Esophagus squamous epithelium (tissue), 5 donors: ENCODE results near the gene P4HA2. TPM values are rescaled to one million over a fixed set of nuclear protein-coding genes. Genes with fewer than 3 reads are reported as not detected.

ENCODE experiments used
- DNase-seq: peaks from one replicate; lab custom pipeline; 2025; lab: John Stamatoyannopoulos, UW
- H3K27ac ChIP-seq, 4 donors: fragments of 200-600 bp; sonication (generic); one replicate each; pipeline ENCODE4 v1.5.1; 2016 to 2019; ENCODE audit warnings: mild to moderate bottlenecking in 1 of 4
- H3K27me3 ChIP-seq, 4 donors: fragments of 200-600 bp; sonication (generic); 1 replicate in 3 of 4; 2 replicates in 1 of 4; pipeline versions ENCODE4 v1.5.1 to v1.6.0; 2017 to 2021; ENCODE audit warnings: antibody characterized with exemption in 1 of 4
- H3K36me3 ChIP-seq, 3 donors: fragments of 200-600 bp; sonication (generic); one replicate each; pipeline ENCODE4 v1.5.1; 2016 to 2019
- H3K4me1 ChIP-seq, 3 donors: fragments of 200-600 bp; sonication (generic); one replicate each; pipeline ENCODE4 v1.5.1; 2017 to 2019
- H3K4me3 ChIP-seq, 4 donors: fragments of 200-600 bp; sonication (generic); 1 replicate in 3 of 4; 2 replicates in 1 of 4; pipeline ENCODE4 v1.5.1; 2016 to 2019; ENCODE audit warnings: mild to moderate bottlenecking in 2 of 4, moderate library complexity in 1 of 4
- H3K9me3 ChIP-seq, 3 donors: fragments of 200-600 bp; sonication (generic); one replicate each; pipeline ENCODE4 v1.5.1; 2016 to 2019
- CTCF ChIP-seq, 6 experiments: fragments of 450-650 bp in 4 of 6; fragments of 200-600 bp in 2 of 6; sonication (generic) in 2 of 6; IDR thresholded peaks; one replicate each; pipeline ENCODE4 v1.5.1; 2016 to 2019; ENCODE audit warnings: antibody characterized with exemption in 6 of 6, mild to moderate bottlenecking in 4 of 6, moderate library complexity in 4 of 6
- POLR2A ChIP-seq, 4 donors: fragments of 450-650 bp; IDR thresholded peaks; one replicate each; pipeline ENCODE4 v1.6.1; 2017; ENCODE audit warnings: antibody characterized with exemption in 4 of 4, mild to moderate bottlenecking in 4 of 4, moderate library complexity in 3 of 4
- WGBS, 2 donors: methylation state at CpG; one replicate each; pipeline ENCODE4 v1.1.5; 2018; 5-methylcytosine and 5-hydroxymethylcytosine counted together
- intact Hi-C: fragments of 100-400 bp; cut with DNase I; formaldehyde crosslinking; loops from one replicate; pipeline ENCODE4 v1.15.0; 2022
- total RNA-seq, 4 donors: library from RNA; depleted of rRNA; stranded (reverse); fragments of >200 nt; gene quantifications; one replicate each; pipeline ENCODE4 v1.1.0, GENCODE V29; 2016
- donor health status: DM: yes; HTN: yes; CAD: no.

Gene P4HA2
- total RNA-seq, 4 donors from 2014 or later, result 14.7 to 22.2 (median 16.7) TPM

- Histone ChIP-seq H3K27ac (no peak overlapping the region), H3K9me3 (no peaks in the 10 kb centered on the region), H3K4me1 (peaks cover 0 to 11% (median 3%) of the 10 kb centered on the region in 3 donors), H3K36me3 (peaks cover 0 to 93% (median 6%) of the 10 kb centered on the region in 3 donors), H3K4me3 (no peak overlapping the region), H3K27me3 (no peaks in the 10 kb centered on the region)
- intact Hi-C loops, result no loop called here
- no peak for TF ChIP-seq CTCF (IDR thresholded peaks at IDR 0.05)
- TF ChIP-seq POLR2A (IDR thresholded peaks at IDR 0.05), result no peak
- DNase-seq, result no peak
Observed at GRCh38 chr5:132206782-132207181, 20.9 kb downstream of the P4HA2 start.

GRCh38 chr5:132205385-132206125, 22.1 kb downstream of the P4HA2 start:
- Histone ChIP-seq H3K36me3 (peaks cover 0 to 93% (median 0%) of the 10 kb centered on the region in 3 donors), H3K9me3 (no peaks in the 10 kb centered on the region), H3K4me3 (no peak overlapping the region), H3K4me1 (peaks cover 0 to 11% (median 3%) of the 10 kb centered on the region in 3 donors), H3K27ac (no peak overlapping the region), H3K27me3 (no peaks in the 10 kb centered on the region)
- intact Hi-C loops, result no loop called here
- WGBS, 2 donors, result 73 to 78% methylated on average over 4 to 5 of the region's 5 CpGs
- TF ChIP-seq CTCF (IDR thresholded peaks at IDR 0.05), result no peak
- no peak for TF ChIP-seq POLR2A (IDR thresholded peaks at IDR 0.05)
- no peak for DNase-seq

GRCh38 chr5:132204371-132205135, 23.1 kb downstream of the P4HA2 start:
- no peak overlapping the region for H3K27ac ChIP-seq
- H3K27me3 ChIP-seq, result no peaks in the 10 kb centered on the region
- H3K4me1 ChIP-seq, result peaks cover 0 to 11% (median 3%) of the 10 kb centered on the region in 3 donors
- peaks cover 0 to 93% (median 0%) of the 10 kb centered on the region in 3 donors for H3K36me3 ChIP-seq
- no peak for TF ChIP-seq POLR2A (IDR thresholded peaks at IDR 0.05)
- no peak for TF ChIP-seq CTCF (IDR thresholded peaks at IDR 0.05)
- H3K4me3 ChIP-seq, result no peak overlapping the region
- H3K9me3 ChIP-seq, result no peaks in the 10 kb centered on the region
- intact Hi-C loops, result no loop called here
- DNase-seq, result no peak
- WGBS, 2 donors, result 92 to 93% methylated on average over 7 of the region's 7 CpGs

GRCh38 chr5:132203916-132204315, 23.7 kb downstream of the P4HA2 start:
- Histone ChIP-seq H3K4me1 (peaks cover 0 to 11% (median 3%) of the 10 kb centered on the region in 3 donors), H3K36me3 (peaks cover 0 to 93% (median 0%) of the 10 kb centered on the region in 3 donors), H3K9me3 (no peaks in the 10 kb centered on the region), H3K4me3 (no peak overlapping the region), H3K27ac (no peak overlapping the region), H3K27me3 (no peaks in the 10 kb centered on the region)
- no peak for TF ChIP-seq CTCF (IDR thresholded peaks at IDR 0.05)
- TF ChIP-seq POLR2A (IDR thresholded peaks at IDR 0.05), result no peak
- intact Hi-C loops, result no loop called here
- WGBS, 2 donors, result 89 to 98% methylated on average over 5 to 6 of the region's 6 CpGs
- DNase-seq, result no peak

GRCh38 chr5:132203464-132203818, 24.2 kb downstream of the P4HA2 start:
- H3K27ac ChIP-seq, result no peak overlapping the region
- TF ChIP-seq CTCF (IDR thresholded peaks at IDR 0.05) (no peak), POLR2A (IDR thresholded peaks at IDR 0.05) (no peak)
- peaks cover 0 to 93% (median 0%) of the 10 kb centered on the region in 3 donors for H3K36me3 ChIP-seq
- no peaks in the 10 kb centered on the region for H3K9me3 ChIP-seq
- intact Hi-C loops, result no loop called here
- H3K27me3 ChIP-seq, result no peaks in the 10 kb centered on the region
- DNase-seq, result no peak
- no peak overlapping the region for H3K4me3 ChIP-seq
- 86 to 87% methylated on average over 4 of the region's 4 CpGs for WGBS, 2 donors
- H3K4me1 ChIP-seq, result peaks cover 0 to 11% (median 3%) of the 10 kb centered on the region in 3 donors
